H1 (cell line): ENCODE data around the gene CACNA1E. TPM values are rescaled to one million over a fixed set of nuclear protein-coding genes. Genes with fewer than 3 reads are reported as not detected.

Experiments used
- CEBPB ChIP-seq: IDR thresholded peaks from 2 replicates; pipeline ENCODE4 v1.6.1; 2012; ENCODE audit warnings: low read depth, low read length
- JUN ChIP-seq: IDR thresholded peaks from 2 replicates; pipeline ENCODE4 v1.6.1; 2011; ENCODE audit warnings: low read depth, mild to moderate bottlenecking, improper control_type of control experiment, low read length
- SP4 ChIP-seq: IDR thresholded peaks from 2 replicates; pipeline ENCODE4 v1.6.1; 2012; ENCODE audit warnings: low read length, inconsistent platforms
- SUZ12 ChIP-seq: fragments of 200-600 bp; sonication (generic); IDR thresholded peaks from 2 replicates; pipeline ENCODE4 v1.6.1; 2012; ENCODE audit warnings: mild to moderate bottlenecking, inconsistent platforms, low read length, moderate library complexity, mixed read lengths
- polyA plus RNA-seq, 7 experiments: library from polyadenylated mRNA; depleted of rRNA in 3 of 7; stranded (reverse) in 5 of 7; unstranded in 2 of 7; fragments of >200 nt in 5 of 7; fragments of 200-250 nt in 2 of 7; gene quantifications; 1 replicate in 5 of 7; 2 replicates in 1 of 7; 4 replicates in 1 of 7; pipeline versions ENCODE4 v1.2.1 to v1.2.3, GENCODE V29; 2011 to 2013; ENCODE audit warnings: missing spikeins in 2 of 7, mixed read lengths in 2 of 7
- total RNA-seq: library from RNA; stranded (reverse); fragmentation: NEBNext Ultra II Directional; extraction: Animal tissue kit (Norgen Biotek cat#: 25700); gene quantifications from 2 replicates; pipeline ENCODE4 v1.2.1, GENCODE V29; 2021

The CACNA1E gene
- total and polyA plus RNA-seq, 2 of the 8 experiments (the other 6 are each of a cell fraction or from before 2014, with no cell fraction given): 0.98 to 1.3 TPM

- no peak for TF ChIP-seq CEBPB
- no peak for TF ChIP-seq SUZ12
- no peak for TF ChIP-seq JUN
- no peak for TF ChIP-seq SP4
These were observed 75.1 kb downstream of the CACNA1E start (continued) for GRCh38 chr1:181558416-181558815.
